HepG2 (cell line): Measurements from ENCODE around the gene HECTD4. TPM values are rescaled to one million over a fixed set of nuclear protein-coding genes. Genes with fewer than 3 reads are reported as not detected.

Source experiments
- ATAC-seq: fragments of 200-7000 bp; cut with Tn5 transposase; 3 replicates; pipeline ENCODE4 v1.9.1; 2020; ENCODE audit warnings: mild to moderate bottlenecking, moderate library complexity
- BruUV-seq: library from RNA; stranded (reverse); fragments of 400-500 nt; replicated peaks from 2 replicates; lab custom pipeline; 2021; lab: Mats Ljungman, UMichigan
- CTCF ChIA-PET: fragments of 300-600 bp; formaldehyde crosslinking; extraction: SDS; loops from one replicate; lab custom pipeline; 2021; ENCODE audit warnings: low total read pairs, inconsistent platforms, low intra/inter-chr PET ratio; lab: Yijun Ruan, JAX
- POLR2A ChIA-PET: fragments of 350-600 bp; sonication (Branson Sonifier 250); formaldehyde crosslinking; loops from one replicate; lab custom pipeline; 2020; ENCODE audit warnings: antibody characterized with exemption, inconsistent platforms; lab: Yijun Ruan, JAX
- DNase-seq: peaks from one replicate; pipeline ENCODE4 v3.0.0-alpha.2; 2015; ENCODE audit warnings: low spot score
- FAIRE-seq: peaks from 3 replicates; lab custom pipeline; 2011; peaks lifted over from hg19 to GRCh38; lab: Jason Lieb, UNC
- H2AFZ ChIP-seq: one replicate; pipeline ENCODE4 v1.6.1; 2011; ENCODE audit warnings: low read length, inconsistent platforms
- H3K27ac ChIP-seq: fragments of 300-600 bp; 3 replicates; pipeline ENCODE4 v1.8.0; 2011; ENCODE audit warnings: mixed run types, mild to moderate bottlenecking, mixed read lengths, low read length, inconsistent platforms; ENCODE audit not compliant: insufficient read depth; ENCODE audit errors: extremely low read length
- H3K27me3 ChIP-seq, 2 experiments: fragments of 200-600 bp in 1 of 2; 2 replicates in 1 of 2; 3 replicates in 1 of 2; pipeline versions ENCODE4 v1.6.0 to v1.8.0; 2011; ENCODE audit warnings: low read length in 2 of 2, mild to moderate bottlenecking in 2 of 2, moderate library complexity in 2 of 2, inconsistent platforms in 1 of 2; ENCODE audit not compliant: insufficient read depth in 2 of 2, control insufficient read depth in 1 of 2
- H3K36me3 ChIP-seq, 2 experiments: fragments of 200-600 bp in 1 of 2; replicated peaks in 1 of 2; 2 replicates in 1 of 2; 3 replicates in 1 of 2; pipeline versions ENCODE4 v1.5.1 to v1.8.0; 2011; ENCODE audit warnings: low read length in 2 of 2, inconsistent platforms in 1 of 2; ENCODE audit not compliant: insufficient read depth in 2 of 2, control insufficient read depth in 1 of 2
- H3K4me1 ChIP-seq: 2 replicates; pipeline ENCODE4 v1.5.1; 2012; ENCODE audit warnings: low read length, inconsistent platforms; ENCODE audit not compliant: insufficient read depth
- H3K4me2 ChIP-seq: 2 replicates; pipeline ENCODE4 v1.6.0; 2011; ENCODE audit warnings: low read depth, low read length, inconsistent platforms
- H3K4me3 ChIP-seq, 3 experiments: fragments of 200-600 bp in 1 of 3; sonication (generic), shearing (Covaris generic) in 1 of 3; replicated peaks in 1 of 3; 2 replicates each; pipeline ENCODE4 v1.5.1; 2011 to 2016; ENCODE audit warnings: low read length in 3 of 3, inconsistent platforms in 2 of 3, low read depth in 2 of 3, mild to moderate bottlenecking in 2 of 3, control low read depth in 1 of 3, mixed read lengths in 1 of 3; ENCODE audit not compliant: insufficient read depth in 1 of 3
- H3K79me2 ChIP-seq: one replicate; pipeline ENCODE4 v1.6.1; 2011; ENCODE audit warnings: low read length, inconsistent platforms; ENCODE audit not compliant: insufficient read depth
- H3K9ac ChIP-seq: 2 replicates; pipeline ENCODE4 v1.6.0; 2011; ENCODE audit warnings: mild to moderate bottlenecking, low read depth, low read length, inconsistent platforms; ENCODE audit not compliant: insufficient read depth
- H3K9me3 ChIP-seq: 2 replicates; pipeline ENCODE4 v1.5.1; 2012; ENCODE audit warnings: mild to moderate bottlenecking, low read length
- H4K20me1 ChIP-seq: 2 replicates; pipeline ENCODE4 v1.6.0; 2011; ENCODE audit warnings: inconsistent platforms, mild to moderate bottlenecking, low read length, moderate library complexity; ENCODE audit not compliant: insufficient read depth
- CHD4 ChIP-seq: fragments of 200-600 bp; sonication (generic); IDR thresholded peaks from 2 replicates; pipeline ENCODE4 v1.7.0; 2017; ENCODE audit warnings: mild to moderate bottlenecking, low read length, borderline replicate concordance
- WGBS: methylation state at CpG from one replicate; pipeline ENCODE4 v1.1.6; 2017; ENCODE audit warnings: low lambda C conversion rate; 5-methylcytosine and 5-hydroxymethylcytosine counted together
- in situ Hi-C: cut with HindIII; loops from 2 replicates; pipeline ENCODE4 v1.10.0; 2017; ENCODE audit warnings: low pct_unique_long_range_greater_than_20kb; ENCODE audit not compliant: extremely low pct_ligation_motif_present
- intact Hi-C: fragments of 100-400 bp; cut with micrococcal nuclease; formaldehyde crosslinking; loops from one replicate; pipeline ENCODE4 v1.10.0; 2022; ENCODE audit not compliant: unreplicated experiment
- polyA plus RNA-seq, 8 experiments: library from polyadenylated mRNA; depleted of rRNA in 3 of 8; stranded (reverse) in 7 of 8; unstranded in 1 of 8; fragments of >200 nt; fragmentation: Illumina TruSeq in 4 of 8; extraction: Trizol in 4 of 8; gene quantifications; 2 replicates each; pipeline versions ENCODE4 v1.2.1 to v1.2.3, GENCODE V29; 2011 to 2016; ENCODE audit warnings: low read depth in 4 of 8, missing spikeins in 1 of 8, mixed read lengths in 1 of 8; ENCODE audit not compliant: insufficient read depth in 1 of 8
- total RNA-seq, 5 experiments: library from RNA; depleted of rRNA; stranded (reverse); fragments of >200 nt; fragmentation: Illumina TruSeq; extraction: Trizol; gene quantifications; 2 replicates each; pipeline ENCODE4 v1.2.3, GENCODE V29; 2016; ENCODE audit warnings: low read depth in 1 of 5
- TF ChIP-seq, protein P1 (sequence below): sonication (generic); formaldehyde crosslinking; IDR thresholded peaks from 2 replicates; pipeline ENCODE4 v1.5.0; 2020; ENCODE audit warnings: mild to moderate bottlenecking, missing genetic modification reagents
- TF ChIP-seq, protein P2 (sequence below): sonication (generic); formaldehyde crosslinking; IDR thresholded peaks from 2 replicates; pipeline ENCODE4 v1.5.0; 2020; ENCODE audit warnings: missing genetic modification reagents

Gene HECTD4
- total and polyA plus RNA-seq, 2 of the 13 experiments (the other 11 are each of a cell fraction or from before 2014, with no cell fraction given) = 9.0 to 11.4 TPM

- intact Hi-C loops = loop anchor here (2.0 kb wide), 1 partner anchor 211 kb away; no protein-coding TSS in a partner anchor
- in situ Hi-C loops = loop anchor here (10.0 kb wide), 1 partner anchor 295 kb away; no protein-coding TSS in a partner anchor
- H3K27me3 ChIP-seq = no peaks in the 10 kb centered on the region; a peak in 1 of 5 replicates
- peaks cover 28% of the 10 kb centered on the region for H3K79me2 ChIP-seq
- no peak for FAIRE-seq
- ATAC-seq = no peak
- 91% methylated on average over 14 of the region's 14 CpGs for WGBS
- peak overlapping the region; percentile 31 for H3K4me2 ChIP-seq
- peaks cover 50% of the 10 kb centered on the region for H3K4me1 ChIP-seq
- H3K36me3 ChIP-seq = peaks cover 11 to 32% of the 10 kb centered on the region in 2 experiments
- POLR2A ChIA-PET = interaction anchor here (1.5 kb wide), 1 partner anchor 211 kb away, joined by 7 read pairs; no protein-coding TSS in a partner anchor
- H3K9me3 ChIP-seq = no peaks in the 10 kb centered on the region
- H3K4me3 ChIP-seq = peak overlapping the region in 1 of 3 experiments; percentile 92; a peak in 2 of 6 replicates
- BruUV-seq = no TSS peak
- no peak overlapping the region for H2AFZ ChIP-seq
- H4K20me1 ChIP-seq = peaks cover 20% of the 10 kb centered on the region
- no peak for DNase-seq
- no peak overlapping the region for H3K9ac ChIP-seq
- TF ChIP-seq, protein P1, sequence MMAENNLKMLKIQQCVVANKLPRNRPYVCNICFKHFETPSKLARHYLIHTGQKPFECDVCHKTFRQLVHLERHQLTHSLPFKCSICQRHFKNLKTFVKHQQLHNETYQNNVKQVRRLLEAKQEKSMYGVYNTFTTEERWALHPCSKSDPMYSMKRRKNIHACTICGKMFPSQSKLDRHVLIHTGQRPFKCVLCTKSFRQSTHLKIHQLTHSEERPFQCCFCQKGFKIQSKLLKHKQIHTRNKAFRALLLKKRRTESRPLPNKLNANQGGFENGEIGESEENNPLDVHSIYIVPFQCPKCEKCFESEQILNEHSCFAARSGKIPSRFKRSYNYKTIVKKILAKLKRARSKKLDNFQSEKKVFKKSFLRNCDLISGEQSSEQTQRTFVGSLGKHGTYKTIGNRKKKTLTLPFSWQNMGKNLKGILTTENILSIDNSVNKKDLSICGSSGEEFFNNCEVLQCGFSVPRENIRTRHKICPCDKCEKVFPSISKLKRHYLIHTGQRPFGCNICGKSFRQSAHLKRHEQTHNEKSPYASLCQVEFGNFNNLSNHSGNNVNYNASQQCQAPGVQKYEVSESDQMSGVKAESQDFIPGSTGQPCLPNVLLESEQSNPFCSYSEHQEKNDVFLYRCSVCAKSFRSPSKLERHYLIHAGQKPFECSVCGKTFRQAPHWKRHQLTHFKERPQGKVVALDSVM (CRISPR knock-in tag) = peak; percentile 24
- TF ChIP-seq, protein P2, sequence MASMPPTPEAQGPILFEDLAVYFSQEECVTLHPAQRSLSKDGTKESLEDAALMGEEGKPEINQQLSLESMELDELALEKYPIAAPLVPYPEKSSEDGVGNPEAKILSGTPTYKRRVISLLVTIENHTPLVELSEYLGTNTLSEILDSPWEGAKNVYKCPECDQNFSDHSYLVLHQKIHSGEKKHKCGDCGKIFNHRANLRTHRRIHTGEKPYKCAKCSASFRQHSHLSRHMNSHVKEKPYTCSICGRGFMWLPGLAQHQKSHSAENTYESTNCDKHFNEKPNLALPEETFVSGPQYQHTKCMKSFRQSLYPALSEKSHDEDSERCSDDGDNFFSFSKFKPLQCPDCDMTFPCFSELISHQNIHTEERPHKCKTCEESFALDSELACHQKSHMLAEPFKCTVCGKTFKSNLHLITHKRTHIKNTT (CRISPR knock-in tag) = no peak
- TF ChIP-seq CHD4 = peak; percentile 12; the same call in 1 of the 2 replicates
- CTCF ChIA-PET = no interaction called here
- H3K27ac ChIP-seq = no peak overlapping the region
These were observed 27.6 kb upstream of the HECTD4 start for GRCh38 chr12:112409906-112410244.
